HG03520 (cell line): Measurements from ENCODE around the gene SCGN.

Source experiments
- ATAC-seq: cut with Tn5 transposase; IDR thresholded peaks from one replicate; pipeline ENCODE4 v1.9.1; 2021; ENCODE audit warnings: mild to moderate bottlenecking, moderate library complexity; ENCODE audit not compliant: unreplicated experiment

The SCGN gene, protein sequence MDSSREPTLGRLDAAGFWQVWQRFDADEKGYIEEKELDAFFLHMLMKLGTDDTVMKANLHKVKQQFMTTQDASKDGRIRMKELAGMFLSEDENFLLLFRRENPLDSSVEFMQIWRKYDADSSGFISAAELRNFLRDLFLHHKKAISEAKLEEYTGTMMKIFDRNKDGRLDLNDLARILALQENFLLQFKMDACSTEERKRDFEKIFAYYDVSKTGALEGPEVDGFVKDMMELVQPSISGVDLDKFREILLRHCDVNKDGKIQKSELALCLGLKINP

DNA sequence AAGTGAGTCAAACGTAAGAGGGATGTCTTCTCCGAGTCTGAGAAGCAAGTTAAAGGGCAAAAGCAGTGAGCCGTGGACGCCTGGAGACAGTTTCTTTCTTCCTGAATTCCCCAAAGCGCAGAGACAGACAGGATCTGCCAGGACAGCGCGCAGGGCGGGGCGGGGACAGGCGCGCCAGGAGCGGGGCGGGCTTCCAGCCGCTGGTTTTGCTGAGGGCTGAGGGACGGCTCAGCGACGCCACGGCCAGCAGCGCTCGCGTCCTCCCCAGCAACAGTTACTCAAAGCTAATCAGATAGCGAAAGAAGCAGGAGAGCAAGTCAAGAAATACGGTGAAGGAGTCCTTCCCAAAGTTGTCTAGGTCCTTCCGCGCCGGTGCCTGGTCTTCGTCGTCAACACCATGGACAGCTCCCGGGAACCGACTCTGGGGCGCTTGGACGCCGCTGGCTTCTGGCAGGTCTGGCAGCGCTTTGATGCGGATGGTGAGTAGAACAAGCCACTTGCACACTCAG is at the start of gene SCGN:
SCGN (plus strand) TSS at position 209 of the 509 bp plus-strand sequence; CDS start at position 398, 189 bp downstream.
- no peak for ATAC-seq

DNA sequence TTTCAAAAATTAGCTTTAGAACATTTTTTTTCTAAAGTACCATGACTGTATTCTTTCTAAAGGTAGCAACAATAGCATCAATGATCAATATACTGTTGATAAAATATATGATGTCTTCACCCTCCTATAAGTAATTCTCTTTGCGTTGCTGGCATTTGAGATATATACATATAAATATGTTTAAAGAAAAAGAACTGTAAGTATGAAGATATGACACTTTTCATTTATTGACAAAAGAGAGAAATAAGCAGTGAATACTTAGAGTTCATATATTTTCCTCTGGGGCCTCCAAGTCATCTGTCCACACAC is 49.4 kb upstream of the SCGN start:
- ATAC-seq, result no peak

- no peak for ATAC-seq
These were observed 48.8 kb upstream of the SCGN start for GRCh38 chr6:25603251-25603650.

DNA sequence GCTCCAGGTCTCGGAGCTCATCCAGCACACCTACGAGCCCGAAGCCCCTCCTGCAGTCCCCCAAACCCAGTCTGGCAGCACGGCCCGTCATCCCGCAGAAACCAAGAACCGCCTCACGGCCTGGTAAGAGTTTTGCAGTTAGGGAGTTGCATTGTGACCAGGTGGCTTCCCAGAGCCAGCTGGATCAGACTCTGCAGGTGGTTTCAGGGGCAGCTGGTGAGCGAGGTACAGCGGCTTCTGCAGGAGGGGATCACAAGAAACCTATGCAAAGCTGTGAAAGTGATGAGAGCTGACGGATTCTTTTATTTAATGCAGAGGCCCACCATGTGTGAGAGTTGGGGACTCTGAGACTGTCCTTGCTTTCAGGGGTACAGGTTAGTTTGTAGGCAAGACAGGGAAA is 45.9 kb upstream of the SCGN start:
- ATAC-seq, result no peak

DNA sequence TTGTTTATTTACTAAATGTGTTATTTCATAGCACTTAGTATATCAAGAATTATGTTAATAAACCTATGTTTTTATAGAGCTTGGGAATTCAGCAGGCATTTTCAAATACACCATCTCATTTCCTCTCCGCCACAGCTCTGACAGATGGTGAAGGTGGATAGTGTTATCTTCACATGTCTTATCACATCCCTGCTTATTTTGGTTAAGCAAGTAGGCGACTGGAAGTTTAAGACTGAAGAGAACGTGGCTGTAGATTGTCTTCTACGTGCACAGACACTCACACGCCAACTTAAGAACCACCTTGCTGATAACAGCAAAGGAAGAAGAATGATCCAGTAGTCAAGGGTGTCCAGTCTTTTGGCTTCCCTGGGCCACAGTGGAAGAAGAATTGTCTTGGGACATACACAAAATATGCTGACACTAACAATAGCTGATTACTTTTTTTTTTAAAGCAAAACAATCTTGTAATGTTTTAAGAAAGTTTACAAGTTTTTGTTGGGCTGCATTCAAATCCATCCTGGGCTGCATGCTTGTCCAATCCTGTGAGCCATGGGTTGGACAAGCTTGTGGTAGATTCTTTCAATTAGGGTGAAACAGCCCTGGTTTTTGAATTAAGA is 43.3 kb upstream of the SCGN start:
- no peak for ATAC-seq

DNA sequence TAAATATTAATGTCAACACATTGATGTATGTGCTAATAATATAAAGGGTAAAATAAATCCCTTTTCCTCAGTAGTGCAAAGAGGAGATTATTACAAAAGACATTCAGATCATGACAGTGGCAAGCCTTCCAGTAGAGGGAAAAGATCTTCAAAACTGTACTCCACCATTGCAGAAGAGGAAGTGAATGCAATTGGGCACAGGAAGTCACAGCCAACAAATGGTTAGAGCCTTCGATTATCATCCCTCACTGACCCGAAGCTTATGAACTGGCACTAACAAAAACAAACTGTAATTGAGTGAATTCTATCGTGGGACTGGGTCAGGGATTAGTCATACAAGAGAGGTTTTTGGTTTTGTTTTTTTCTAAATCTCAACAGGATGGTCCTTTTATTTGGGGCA is 39.3 kb upstream of the SCGN start:
- no peak for ATAC-seq

DNA sequence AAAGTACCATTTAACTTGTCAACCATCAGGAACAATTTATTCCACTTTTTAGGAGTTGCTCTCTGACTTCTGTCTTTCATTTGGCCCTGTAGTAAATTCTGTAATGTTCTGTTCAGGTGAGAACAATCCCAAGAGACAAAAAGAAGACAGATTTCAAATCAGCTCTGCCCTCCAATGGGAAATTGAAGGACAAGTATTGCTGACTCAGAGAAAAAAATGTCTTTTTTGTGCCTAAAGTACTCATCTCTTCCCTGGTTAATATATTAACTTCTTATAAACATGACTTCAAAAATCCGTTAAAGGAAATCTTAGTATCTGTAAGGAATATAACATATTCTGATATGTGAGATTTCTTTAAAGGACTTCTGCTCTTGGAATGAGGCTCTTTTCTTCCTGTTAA is 38.6 kb upstream of the SCGN start:
- ATAC-seq, result no peak

GRCh38 chr6:25614052-25614451 is 38.0 kb upstream of the SCGN start:
- no peak for ATAC-seq

- no peak for ATAC-seq
These were observed 36.5 kb upstream of the SCGN start for GRCh38 chr6:25615471-25615870.

- no peak for ATAC-seq
These were observed 34.0 kb upstream of the SCGN start for GRCh38 chr6:25617997-25618396.

GRCh38 chr6:25619217-25619616 is 32.8 kb upstream of the SCGN start:
- no peak for ATAC-seq

- ATAC-seq, result no peak
These were observed 31.6 kb upstream of the SCGN start for GRCh38 chr6:25620391-25620790.

- no peak for ATAC-seq
These were observed 28.9 kb upstream of the SCGN start for GRCh38 chr6:25623065-25623464.

GRCh38 chr6:25623879-25624278 is 28.1 kb upstream of the SCGN start:
- ATAC-seq, result no peak

DNA sequence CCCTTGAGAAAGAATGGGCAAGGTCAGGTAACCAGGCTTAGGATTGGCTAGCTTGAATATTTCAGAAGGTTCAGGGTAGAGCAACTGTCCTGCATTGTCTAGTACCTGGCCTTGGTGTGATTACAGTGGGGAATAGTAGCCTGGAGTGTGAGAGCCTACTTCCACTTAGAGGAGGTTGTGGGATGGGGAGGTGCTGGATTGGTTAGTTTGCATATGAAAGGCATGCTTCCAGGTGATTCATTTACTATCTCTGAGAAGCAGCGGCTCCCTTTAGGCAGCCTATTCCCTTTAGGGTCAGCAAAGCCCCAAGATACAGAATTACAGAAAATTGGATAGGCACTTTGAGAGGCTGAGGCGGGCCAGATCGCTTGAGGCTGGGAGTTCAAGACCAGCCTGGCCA is 25.0 kb upstream of the SCGN start:
- no peak for ATAC-seq

- ATAC-seq, result no peak
These were observed 23.4 kb upstream of the SCGN start for GRCh38 chr6:25628471-25629197.

DNA sequence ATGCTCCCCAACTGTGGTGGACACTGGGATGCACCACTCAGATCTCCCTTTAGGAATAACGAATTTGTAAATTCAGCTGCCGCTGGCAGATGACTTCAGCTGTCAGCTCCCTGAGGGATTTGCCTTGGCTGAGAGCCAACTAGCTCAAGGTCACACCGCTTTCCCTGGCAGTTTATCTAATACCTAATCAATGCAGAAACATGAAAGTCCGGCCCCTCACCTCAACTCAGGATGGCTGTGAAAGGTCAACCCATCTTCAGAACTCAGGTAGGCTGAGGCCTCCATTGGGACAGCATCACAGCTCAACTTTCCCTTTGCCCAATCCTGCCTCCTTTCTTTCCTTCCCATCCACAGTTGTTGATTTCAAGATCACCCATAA is 22.8 kb upstream of the SCGN start:
- ATAC-seq, result no peak

DNA sequence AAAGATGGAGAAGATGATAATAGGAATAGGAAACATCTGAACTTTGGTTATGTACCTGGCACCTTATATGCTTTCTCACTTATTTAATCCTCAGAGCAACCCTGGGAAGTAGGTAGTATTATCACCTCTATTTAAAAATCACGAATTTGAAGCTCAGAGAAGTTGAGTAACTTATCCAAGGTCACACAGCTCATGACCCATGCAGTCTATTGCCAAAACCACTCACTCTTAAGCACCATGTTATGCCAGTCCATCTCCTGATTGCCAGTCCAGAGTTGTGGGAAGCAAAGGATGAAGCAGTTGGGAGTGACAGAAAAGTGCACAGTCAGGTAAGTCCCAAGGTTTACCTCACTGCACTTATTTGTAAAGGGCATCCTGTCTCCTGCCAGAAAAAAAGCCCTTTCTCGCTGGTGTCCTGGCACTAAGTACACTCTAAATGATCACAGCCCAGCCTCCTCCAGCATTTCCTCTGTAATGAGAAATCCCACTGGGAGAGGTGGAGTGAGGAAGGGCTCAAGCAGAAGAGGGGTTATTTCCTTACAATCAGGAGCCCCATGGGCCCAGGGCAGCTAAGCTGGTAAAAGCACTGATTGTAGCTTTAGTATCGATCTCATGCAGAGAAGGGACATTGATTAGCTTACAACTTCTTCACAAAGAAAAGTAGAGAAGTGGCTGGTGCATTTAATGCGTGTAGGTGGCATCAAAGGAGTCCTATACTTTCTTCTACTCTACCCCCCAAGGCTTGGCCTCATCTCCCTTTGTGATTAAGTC is 21.3 kb upstream of the SCGN start:
- no peak for ATAC-seq

DNA sequence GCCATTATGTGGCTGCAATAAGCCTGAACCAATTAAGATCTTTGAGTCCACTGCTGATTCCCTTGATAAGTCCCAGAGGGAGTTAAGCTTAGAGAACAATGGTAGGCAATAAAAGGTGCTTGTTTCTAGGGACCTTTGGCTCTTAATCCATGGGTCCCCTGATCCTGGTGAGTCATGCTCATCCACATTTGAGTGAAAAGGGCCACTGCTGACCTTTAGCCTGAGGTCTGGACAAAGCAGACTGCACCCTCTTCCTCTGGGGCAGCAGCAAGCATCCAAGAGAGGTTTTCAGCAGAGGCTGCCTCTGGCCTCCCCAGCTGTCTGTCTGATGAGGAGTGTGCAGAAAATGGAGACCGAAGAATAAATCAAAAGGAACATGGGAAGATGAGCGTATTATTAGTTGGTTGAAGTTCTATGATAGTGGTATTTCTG is 16.1 kb upstream of the SCGN start:
- no peak for ATAC-seq

- no peak for ATAC-seq
These were observed 14.8 kb upstream of the SCGN start for GRCh38 chr6:25637211-25637610.

- no peak for ATAC-seq
These were observed 14.0 kb upstream of the SCGN start for GRCh38 chr6:25637960-25638434.
